Measurements from ENCODE around the gene ASXL1.

ASXL1 gene

DNA sequence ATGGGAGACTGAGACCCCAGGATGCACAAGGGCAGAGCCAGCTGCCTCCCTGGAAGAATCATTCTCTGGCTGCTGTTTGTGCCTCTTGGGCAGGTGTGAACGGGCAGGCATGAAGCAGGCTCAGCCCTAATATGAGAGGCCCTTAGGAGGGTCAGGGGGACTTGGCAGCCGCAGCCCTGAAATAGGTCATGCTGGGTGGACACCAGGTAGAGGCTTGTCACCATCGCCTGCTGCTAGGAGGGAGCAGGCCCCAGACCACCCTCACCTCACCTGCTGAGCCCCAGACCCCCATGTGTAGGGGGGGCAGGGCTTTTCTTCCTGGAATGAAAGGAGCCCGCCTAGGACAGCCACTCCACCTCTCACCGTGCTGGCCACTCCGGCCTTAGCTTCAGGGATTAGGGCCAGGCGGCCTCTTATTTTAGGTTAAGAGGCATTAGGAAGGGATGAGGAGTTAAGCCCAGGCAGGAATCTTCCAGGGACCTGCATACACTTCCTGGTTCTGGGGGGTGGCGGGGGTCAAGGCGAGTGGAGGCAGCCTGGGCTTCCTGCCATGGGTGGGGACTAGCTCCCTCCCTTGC is 92.4 kb downstream of the ASXL1 start:
- WGBS, 2 donors (ENCODE audit: extremely low coverage in 2 of 2, insufficient read length in 2 of 2, insufficient replicate concordance in 1 of 2), result no CpG with 5 or more reads among the region's 9 CpGs
- Histone ChIP-seq H4K8ac (ENCODE audit: low read depth, low read length) (no peak overlapping the region), H3K9ac (ENCODE audit: low read depth, low read length, poor library complexity) (no peak overlapping the region), H2AK5ac (ENCODE audit: low read depth, low read length) (no peak overlapping the region), H3K79me1 (ENCODE audit: low read depth, low read length) (peaks cover 19% of the 10 kb centered on the region), H2BK120ac (ENCODE audit: low read depth, low read length) (no peak overlapping the region), H3K4ac (ENCODE audit: low read length) (no peak overlapping the region), H3K23ac (ENCODE audit: low read depth, low read length, poor library complexity) (no peak overlapping the region), H3K27me3 (ENCODE audit: control insufficient read depth in 3 of 3, insufficient read depth in 3 of 3, low read depth in 1 of 3, low read length in 3 of 3) (no peaks in the 10 kb centered on the region), H3K9me3 (replicated peaks in 1 of 2; ENCODE audit: control insufficient read depth in 2 of 2, insufficient read depth in 1 of 2, low read depth in 1 of 2, low read length in 2 of 2) (no peaks in the 10 kb centered on the region), H3K4me3 (ENCODE audit: low read length in 2 of 2) (no peak overlapping the region), H3K4me2 (ENCODE audit: insufficient read depth, low read length, poor library complexity, severe bottlenecking) (no peak overlapping the region), H3K18ac (ENCODE audit: low read length) (peak overlapping the region; percentile 61), H2BK12ac (ENCODE audit: low read length) (no peak overlapping the region), H2AFZ (ENCODE audit: low read length) (no peak overlapping the region), H2BK15ac (ENCODE audit: low read length) (no peak overlapping the region), H2BK5ac (ENCODE audit: low read length) (peak overlapping the region; percentile 0), H3K36me3 (replicated peaks in 1 of 2; ENCODE audit: control insufficient read depth in 2 of 2, insufficient read depth in 2 of 2, low read length in 2 of 2) (peaks cover 63 to 98% of the 10 kb centered on the region in 2 donors), H3K14ac (ENCODE audit: low read length) (no peak overlapping the region), H4K91ac (ENCODE audit: low read depth, low read length, poor library complexity) (no peak overlapping the region), H3K4me1 (ENCODE audit: control insufficient read depth in 2 of 2, insufficient read depth in 1 of 2, low read depth in 1 of 2, low read length in 2 of 2) (peaks cover 0 to 16% of the 10 kb centered on the region in 2 donors), H3K27ac (replicated peaks; ENCODE audit: low read length) (no peak overlapping the region)
- no peak for DNase-seq (ENCODE audit: low spot score)

DNA sequence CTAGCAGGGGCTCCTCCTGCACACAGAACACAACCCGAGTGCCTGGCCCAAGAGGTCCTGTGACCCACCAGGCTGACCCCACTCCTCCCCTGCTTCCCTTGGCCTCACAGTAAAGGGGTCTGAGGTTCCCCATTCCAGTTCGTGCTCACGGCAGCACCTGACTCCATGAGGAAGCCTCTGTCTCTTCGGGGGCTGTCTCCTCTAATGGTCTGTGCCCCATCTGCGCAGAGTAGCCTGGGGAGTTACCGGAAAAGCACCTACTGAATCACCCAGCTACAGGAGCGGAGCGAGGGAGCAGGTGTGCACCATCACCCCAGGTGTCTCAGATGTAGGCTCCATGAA is 93.2 kb downstream of the ASXL1 start:
- Histone ChIP-seq H2BK12ac (ENCODE audit: low read length) (no peak overlapping the region), H3K14ac (ENCODE audit: low read length) (no peak overlapping the region), H3K79me1 (ENCODE audit: low read depth, low read length) (peaks cover 25% of the 10 kb centered on the region), H3K27me3 (ENCODE audit: control insufficient read depth in 3 of 3, insufficient read depth in 3 of 3, low read depth in 1 of 3, low read length in 3 of 3) (no peaks in the 10 kb centered on the region), H3K4me3 (ENCODE audit: low read length in 2 of 2) (no peak overlapping the region), H3K9me3 (replicated peaks in 1 of 2; ENCODE audit: control insufficient read depth in 2 of 2, insufficient read depth in 1 of 2, low read depth in 1 of 2, low read length in 2 of 2) (no peaks in the 10 kb centered on the region), H2AK5ac (ENCODE audit: low read depth, low read length) (peak overlapping the region; percentile 38), H4K91ac (ENCODE audit: low read depth, low read length, poor library complexity) (no peak overlapping the region), H3K36me3 (replicated peaks in 1 of 2; ENCODE audit: control insufficient read depth in 2 of 2, insufficient read depth in 2 of 2, low read length in 2 of 2) (peaks cover 66 to 92% of the 10 kb centered on the region in 2 donors), H4K8ac (ENCODE audit: low read depth, low read length) (no peak overlapping the region), H2BK120ac (ENCODE audit: low read depth, low read length) (no peak overlapping the region), H3K23ac (ENCODE audit: low read depth, low read length, poor library complexity) (peak overlapping the region; percentile 40), H3K4me1 (ENCODE audit: control insufficient read depth in 2 of 2, insufficient read depth in 1 of 2, low read depth in 1 of 2, low read length in 2 of 2) (peaks cover 3 to 18% of the 10 kb centered on the region in 2 donors), H3K4me2 (ENCODE audit: insufficient read depth, low read length, poor library complexity, severe bottlenecking) (no peak overlapping the region), H2AFZ (ENCODE audit: low read length) (no peak overlapping the region), H2BK5ac (ENCODE audit: low read length) (peak overlapping the region; percentile 0), H3K27ac (replicated peaks; ENCODE audit: low read length) (peak overlapping the region; percentile 16), H3K9ac (ENCODE audit: low read depth, low read length, poor library complexity) (peak overlapping the region; percentile 35), H3K4ac (ENCODE audit: low read length) (no peak overlapping the region), H2BK15ac (ENCODE audit: low read length) (peak overlapping the region; percentile 17), H3K18ac (ENCODE audit: low read length) (peak overlapping the region; percentile 54)
- DNase-seq (ENCODE audit: low spot score), result no peak
- no CpG with 5 or more reads among the region's 8 CpGs for WGBS, 2 donors (ENCODE audit: extremely low coverage in 2 of 2, insufficient read length in 2 of 2, insufficient replicate concordance in 1 of 2)

DNA sequence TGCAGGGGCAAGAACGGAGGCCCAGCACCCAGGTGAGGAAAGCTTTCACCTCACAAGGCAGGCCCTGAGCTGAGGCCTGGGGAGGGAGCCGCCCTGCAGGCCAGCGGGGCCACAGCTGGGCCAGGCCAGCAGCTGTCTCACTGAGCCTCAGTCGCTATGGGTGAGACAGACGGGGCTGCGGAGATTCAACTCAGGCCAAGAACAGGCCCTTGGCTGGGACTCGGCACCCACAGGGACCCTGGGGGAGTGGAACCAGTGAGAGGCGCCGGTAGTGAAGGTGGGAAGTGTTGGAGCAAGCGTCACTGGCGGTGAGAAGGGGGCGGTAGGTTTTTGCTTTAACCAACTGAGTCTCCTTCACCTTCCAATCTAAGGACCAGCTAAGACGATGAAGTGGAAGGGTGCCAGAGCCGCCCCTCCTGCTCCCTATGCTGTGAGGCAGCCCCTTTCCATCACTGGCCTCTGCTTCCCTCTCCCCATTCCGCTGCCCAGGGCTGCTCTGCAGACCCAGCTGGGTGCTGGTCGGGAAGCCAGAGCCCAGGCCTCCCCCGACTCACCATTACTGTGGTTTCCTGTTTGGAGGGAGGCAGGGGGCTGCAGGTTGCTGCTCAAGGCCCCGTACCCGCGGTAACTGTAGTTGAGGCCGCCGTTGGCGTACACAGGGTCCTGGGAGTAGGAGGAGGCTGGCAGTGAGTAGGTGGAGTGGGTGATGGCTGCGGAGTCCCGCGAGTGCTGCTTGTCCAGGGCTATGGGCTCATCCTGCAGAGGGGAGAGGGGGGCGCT is 93.7 kb downstream of the ASXL1 start:
- Histone ChIP-seq H3K27ac (replicated peaks; ENCODE audit: low read length) (no peak overlapping the region), H3K9ac (ENCODE audit: low read depth, low read length, poor library complexity) (peak overlapping the region; percentile 35), H3K4me2 (ENCODE audit: insufficient read depth, low read length, poor library complexity, severe bottlenecking) (no peak overlapping the region), H2AFZ (ENCODE audit: low read length) (no peak overlapping the region), H2BK15ac (ENCODE audit: low read length) (peak overlapping the region; percentile 17), H4K91ac (ENCODE audit: low read depth, low read length, poor library complexity) (no peak overlapping the region), H3K79me1 (ENCODE audit: low read depth, low read length) (peaks cover 25% of the 10 kb centered on the region), H2AK5ac (ENCODE audit: low read depth, low read length) (peak overlapping the region; percentile 38), H3K9me3 (replicated peaks in 1 of 2; ENCODE audit: control insufficient read depth in 2 of 2, insufficient read depth in 1 of 2, low read depth in 1 of 2, low read length in 2 of 2) (no peaks in the 10 kb centered on the region), H3K23ac (ENCODE audit: low read depth, low read length, poor library complexity) (peak overlapping the region; percentile 69), H3K18ac (ENCODE audit: low read length) (no peak overlapping the region), H2BK5ac (ENCODE audit: low read length) (no peak overlapping the region), H2BK120ac (ENCODE audit: low read depth, low read length) (no peak overlapping the region), H4K8ac (ENCODE audit: low read depth, low read length) (no peak overlapping the region), H2BK12ac (ENCODE audit: low read length) (no peak overlapping the region), H3K4ac (ENCODE audit: low read length) (no peak overlapping the region), H3K27me3 (ENCODE audit: control insufficient read depth in 3 of 3, insufficient read depth in 3 of 3, low read depth in 1 of 3, low read length in 3 of 3) (no peaks in the 10 kb centered on the region), H3K14ac (ENCODE audit: low read length) (no peak overlapping the region), H3K4me3 (ENCODE audit: low read length in 2 of 2) (no peak overlapping the region), H3K36me3 (replicated peaks in 1 of 2; ENCODE audit: control insufficient read depth in 2 of 2, insufficient read depth in 2 of 2, low read length in 2 of 2) (peaks cover 61 to 86% of the 10 kb centered on the region in 2 donors), H3K4me1 (ENCODE audit: control insufficient read depth in 2 of 2, insufficient read depth in 1 of 2, low read depth in 1 of 2, low read length in 2 of 2) (peaks cover 9 to 24% of the 10 kb centered on the region in 2 donors)
- no CpG with 5 or more reads among the region's 27 CpGs for WGBS, 2 donors (ENCODE audit: extremely low coverage in 2 of 2, insufficient read length in 2 of 2, insufficient replicate concordance in 1 of 2)
- DNase-seq (ENCODE audit: low spot score), result no peak

DNA sequence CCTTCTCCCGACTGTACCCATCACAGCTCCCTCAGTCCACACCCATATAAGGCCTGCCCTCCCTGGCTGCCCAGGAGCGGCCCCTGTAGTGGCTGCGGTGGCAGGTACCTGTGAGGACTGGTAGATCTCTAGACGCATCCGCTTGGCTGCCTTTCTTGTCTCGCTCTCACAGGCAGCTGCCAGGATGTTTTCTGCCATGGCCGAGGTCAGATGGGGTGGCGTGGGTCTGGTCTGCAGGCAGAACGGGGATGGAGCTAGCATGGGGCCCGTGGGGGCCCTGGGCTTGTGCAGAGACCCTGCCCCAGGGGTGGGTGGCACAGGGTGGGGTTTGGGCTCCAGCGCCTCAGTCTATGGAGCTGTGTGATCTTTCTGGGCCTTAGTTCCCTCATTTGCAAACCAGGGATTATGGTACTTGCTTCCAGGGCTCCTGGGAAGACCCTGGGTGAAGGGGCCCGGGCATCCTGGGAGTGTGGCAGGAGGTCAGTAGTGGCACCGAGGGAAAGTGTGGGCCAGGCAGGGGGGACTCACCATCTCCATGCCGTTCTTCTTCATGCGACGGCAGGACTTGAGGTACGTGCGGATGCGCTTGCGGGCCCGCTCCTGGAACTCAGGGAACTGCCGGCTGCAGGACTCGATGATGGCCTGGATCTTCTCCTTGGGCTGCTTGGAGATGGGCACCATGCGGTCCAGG is 94.8 kb downstream of the ASXL1 start:
- Histone ChIP-seq H3K4ac (ENCODE audit: low read length) (no peak overlapping the region), H3K79me1 (ENCODE audit: low read depth, low read length) (peaks cover 25% of the 10 kb centered on the region), H3K9me3 (replicated peaks in 1 of 2; ENCODE audit: control insufficient read depth in 2 of 2, insufficient read depth in 1 of 2, low read depth in 1 of 2, low read length in 2 of 2) (no peaks in the 10 kb centered on the region), H3K4me1 (ENCODE audit: control insufficient read depth in 2 of 2, insufficient read depth in 1 of 2, low read depth in 1 of 2, low read length in 2 of 2) (peaks cover 15 to 28% of the 10 kb centered on the region in 2 donors), H3K18ac (ENCODE audit: low read length) (no peak overlapping the region), H3K27me3 (ENCODE audit: control insufficient read depth in 3 of 3, insufficient read depth in 3 of 3, low read depth in 1 of 3, low read length in 3 of 3) (no peaks in the 10 kb centered on the region), H3K14ac (ENCODE audit: low read length) (peak overlapping the region; percentile 43), H2BK12ac (ENCODE audit: low read length) (peak overlapping the region; percentile 48), H2BK15ac (ENCODE audit: low read length) (no peak overlapping the region), H3K23ac (ENCODE audit: low read depth, low read length, poor library complexity) (no peak overlapping the region), H3K4me3 (ENCODE audit: low read length in 2 of 2) (no peak overlapping the region), H3K4me2 (ENCODE audit: insufficient read depth, low read length, poor library complexity, severe bottlenecking) (no peak overlapping the region), H3K9ac (ENCODE audit: low read depth, low read length, poor library complexity) (no peak overlapping the region), H2BK5ac (ENCODE audit: low read length) (no peak overlapping the region), H3K36me3 (replicated peaks in 1 of 2; ENCODE audit: control insufficient read depth in 2 of 2, insufficient read depth in 2 of 2, low read length in 2 of 2) (peaks cover 55 to 76% of the 10 kb centered on the region in 2 donors), H2AK5ac (ENCODE audit: low read depth, low read length) (no peak overlapping the region), H4K91ac (ENCODE audit: low read depth, low read length, poor library complexity) (no peak overlapping the region), H4K8ac (ENCODE audit: low read depth, low read length) (no peak overlapping the region), H2AFZ (ENCODE audit: low read length) (no peak overlapping the region), H3K27ac (replicated peaks; ENCODE audit: low read length) (no peak overlapping the region), H2BK120ac (ENCODE audit: low read depth, low read length) (no peak overlapping the region)
- WGBS, 2 donors (ENCODE audit: extremely low coverage in 2 of 2, insufficient read length in 2 of 2, insufficient replicate concordance in 1 of 2), result no CpG with 5 or more reads among the region's 24 CpGs
- DNase-seq (ENCODE audit: low spot score), result no peak
